ENCODE measurements around the gene LRRIQ4.

The LRRIQ4 gene

DNA sequence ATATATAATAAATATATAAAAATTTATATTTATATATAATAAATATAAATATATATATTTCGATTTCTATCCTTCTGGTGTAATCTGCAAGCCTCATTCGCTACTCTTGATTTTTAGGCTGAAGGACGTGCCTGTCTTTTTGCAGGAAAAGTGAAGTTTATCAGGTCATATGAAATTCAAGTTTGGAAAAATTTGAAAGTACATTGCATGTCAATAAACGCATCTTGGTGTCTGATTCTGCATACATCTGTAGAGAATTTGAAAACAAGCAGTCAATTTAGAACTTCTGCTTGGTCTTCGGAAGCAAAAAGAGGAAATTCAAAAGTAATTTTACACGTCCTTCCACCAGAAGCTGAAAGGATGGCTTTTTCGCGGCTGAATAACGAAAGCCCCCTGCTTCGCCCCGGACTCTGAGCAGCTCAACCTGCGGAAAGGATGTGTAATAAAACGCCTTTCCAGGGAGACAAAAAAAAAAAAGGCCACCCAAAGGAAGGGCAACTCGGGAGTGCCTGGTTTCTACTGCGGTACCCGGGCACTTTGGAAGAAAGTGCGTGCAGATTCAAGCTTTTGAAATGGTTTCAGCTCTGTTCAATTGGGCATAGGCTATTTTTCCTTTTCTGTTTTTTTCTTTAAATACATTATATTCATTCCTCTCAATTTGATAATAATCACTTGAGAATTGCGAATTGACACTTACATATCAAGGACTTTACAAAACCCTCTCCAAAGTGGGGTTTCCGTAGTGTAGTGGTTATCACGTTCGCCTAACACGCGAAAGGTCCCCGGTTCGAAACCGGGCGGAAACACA is 41.0 kb upstream of the LRRIQ4 start:
- H3K27me3 ChIP-seq (ENCODE audit: control insufficient read depth, insufficient read depth, low read length): no peaks in the 10 kb centered on the region
- no peaks in the 10 kb centered on the region for H3K9me3 ChIP-seq (ENCODE audit: control insufficient read depth, low read length)
- H3K36me3 ChIP-seq (ENCODE audit: control insufficient read depth, insufficient read depth, low read length): no peaks in the 10 kb centered on the region
- peak overlapping the region; percentile 100 for H2AFZ ChIP-seq
- peak overlapping the region; percentile 84 for H3K4me2 ChIP-seq (ENCODE audit: low read length)
- TF ChIP-seq, protein P1, sequence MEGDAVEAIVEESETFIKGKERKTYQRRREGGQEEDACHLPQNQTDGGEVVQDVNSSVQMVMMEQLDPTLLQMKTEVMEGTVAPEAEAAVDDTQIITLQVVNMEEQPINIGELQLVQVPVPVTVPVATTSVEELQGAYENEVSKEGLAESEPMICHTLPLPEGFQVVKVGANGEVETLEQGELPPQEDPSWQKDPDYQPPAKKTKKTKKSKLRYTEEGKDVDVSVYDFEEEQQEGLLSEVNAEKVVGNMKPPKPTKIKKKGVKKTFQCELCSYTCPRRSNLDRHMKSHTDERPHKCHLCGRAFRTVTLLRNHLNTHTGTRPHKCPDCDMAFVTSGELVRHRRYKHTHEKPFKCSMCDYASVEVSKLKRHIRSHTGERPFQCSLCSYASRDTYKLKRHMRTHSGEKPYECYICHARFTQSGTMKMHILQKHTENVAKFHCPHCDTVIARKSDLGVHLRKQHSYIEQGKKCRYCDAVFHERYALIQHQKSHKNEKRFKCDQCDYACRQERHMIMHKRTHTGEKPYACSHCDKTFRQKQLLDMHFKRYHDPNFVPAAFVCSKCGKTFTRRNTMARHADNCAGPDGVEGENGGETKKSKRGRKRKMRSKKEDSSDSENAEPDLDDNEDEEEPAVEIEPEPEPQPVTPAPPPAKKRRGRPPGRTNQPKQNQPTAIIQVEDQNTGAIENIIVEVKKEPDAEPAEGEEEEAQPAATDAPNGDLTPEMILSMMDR (IDR thresholded peaks at IDR 0.05): no peak
- H3K9ac ChIP-seq: no peak overlapping the region
- peak overlapping the region; percentile 99 for H3K27ac ChIP-seq
- peak overlapping the region; percentile 93 for H3K4me3 ChIP-seq (ENCODE audit: low read depth, low read length)
- peaks cover 9% of the 10 kb centered on the region for H3K79me2 ChIP-seq
- H3K4me1 ChIP-seq: peaks cover 6% of the 10 kb centered on the region

DNA sequence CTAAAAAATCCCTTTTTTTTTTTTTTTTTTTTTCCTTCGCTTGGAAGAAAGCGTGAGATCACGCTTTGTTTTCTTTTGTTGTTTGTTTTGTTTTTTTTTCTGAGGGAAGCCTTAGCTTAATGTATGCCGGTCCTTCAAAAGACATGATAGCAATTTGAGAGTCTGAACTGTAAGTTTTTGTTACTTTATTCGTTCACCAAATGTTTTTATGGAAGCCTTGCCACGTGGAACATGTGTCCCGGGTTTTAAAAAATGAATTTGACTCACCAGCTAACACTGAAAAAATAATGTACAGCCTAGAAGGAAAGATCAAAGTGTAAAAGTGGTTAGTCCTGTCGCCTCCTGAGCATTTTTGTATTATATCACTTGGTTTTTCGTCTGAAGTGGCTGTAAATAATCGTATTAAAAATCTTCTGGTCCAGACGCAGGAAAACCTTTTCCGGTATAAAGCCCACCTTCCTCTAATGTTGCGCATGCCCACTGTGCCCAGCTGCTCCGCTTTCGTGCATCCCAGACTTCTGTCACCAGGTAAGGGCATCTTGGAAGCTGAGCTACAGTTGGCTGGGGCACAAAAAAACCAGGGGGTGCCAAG is 40.3 kb upstream of the LRRIQ4 start:
- peak overlapping the region; percentile 96 for H3K9ac ChIP-seq
- H2AFZ ChIP-seq: peak overlapping the region; percentile 100
- H3K4me3 ChIP-seq (ENCODE audit: low read depth, low read length): peak overlapping the region; percentile 93
- peak overlapping the region; percentile 84 for H3K4me2 ChIP-seq (ENCODE audit: low read length)
- H3K36me3 ChIP-seq (ENCODE audit: control insufficient read depth, insufficient read depth, low read length): no peaks in the 10 kb centered on the region
- H3K4me1 ChIP-seq: peaks cover 6% of the 10 kb centered on the region
- H3K79me2 ChIP-seq: peaks cover 9% of the 10 kb centered on the region
- H3K27me3 ChIP-seq (ENCODE audit: control insufficient read depth, insufficient read depth, low read length): no peaks in the 10 kb centered on the region
- peak overlapping the region; percentile 99 for H3K27ac ChIP-seq
- no peaks in the 10 kb centered on the region for H3K9me3 ChIP-seq (ENCODE audit: control insufficient read depth, low read length)
- TF ChIP-seq, protein P1 (IDR thresholded peaks at IDR 0.05): no peak

DNA sequence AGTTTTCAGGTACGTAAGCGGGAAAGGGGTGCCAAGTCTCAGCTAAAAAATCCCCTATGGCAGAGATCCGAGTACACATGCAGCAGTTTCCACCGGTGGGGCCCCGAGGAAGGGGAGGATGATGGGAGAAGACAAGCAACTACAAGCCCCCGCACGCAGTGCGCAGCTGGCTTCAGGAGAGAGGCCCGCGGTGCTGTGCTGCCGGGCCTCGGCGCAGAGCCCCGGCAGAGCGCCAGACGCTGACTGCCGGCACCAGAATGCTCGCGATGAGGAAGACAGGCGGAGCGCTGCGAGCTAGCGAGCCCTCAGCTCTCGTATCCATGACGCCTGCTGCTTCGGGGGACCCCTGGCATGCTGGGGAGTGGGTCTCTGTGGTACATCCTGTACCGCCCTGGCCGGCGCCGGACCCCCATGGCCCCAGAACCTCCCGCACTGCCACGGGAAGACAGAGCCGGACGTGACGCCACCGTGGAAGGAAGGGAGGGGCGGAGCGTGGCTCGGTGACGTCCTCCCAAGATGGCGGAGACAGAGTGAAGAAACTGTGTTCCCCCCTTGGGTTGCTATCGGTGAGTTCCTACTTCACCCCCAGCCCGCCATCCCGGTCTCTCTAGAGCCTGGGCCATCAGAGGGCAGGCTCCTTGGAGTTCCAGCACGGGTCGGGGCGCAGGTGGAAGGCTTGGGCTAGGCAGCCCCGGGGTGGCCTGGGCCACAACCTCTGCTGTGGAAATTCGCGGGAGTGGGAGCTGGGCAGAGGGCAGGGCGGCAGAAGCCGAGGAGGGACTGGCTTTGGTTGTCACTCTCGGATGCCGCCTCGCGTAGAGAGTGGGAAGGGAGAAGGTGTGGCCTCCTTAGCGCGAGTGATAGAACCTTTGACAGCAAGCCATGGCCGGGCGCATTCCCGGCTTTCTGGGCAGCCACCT is 39.5 kb upstream of the LRRIQ4 start, which contains the start of gene MYNN:
TSS of gene MYNN (plus strand) at position 500 of the 920 bp plus-strand sequence. CDS start 900 bp downstream, outside the sequence.
- Histone ChIP-seq H3K79me2 (peaks cover 9% of the 10 kb centered on the region), H3K9me3 (ENCODE audit: control insufficient read depth, low read length) (no peaks in the 10 kb centered on the region), H3K4me1 (peaks cover 6% of the 10 kb centered on the region), H3K9ac (peak within 1 kb of the TSS; percentile 96), H3K4me3 (ENCODE audit: low read depth, low read length) (peak within 1 kb of the TSS; percentile 93), H3K27me3 (ENCODE audit: control insufficient read depth, insufficient read depth, low read length) (no peaks in the 10 kb centered on the region), H3K4me2 (ENCODE audit: low read length) (peak within 1 kb of the TSS; percentile 84), H2AFZ (peak within 1 kb of the TSS; percentile 100), H3K36me3 (ENCODE audit: control insufficient read depth, insufficient read depth, low read length) (no peaks in the 10 kb centered on the region), H3K27ac (peak within 1 kb of the TSS; percentile 99)
- TF ChIP-seq, protein P1 (IDR thresholded peaks at IDR 0.05): peak; percentile 21

DNA sequence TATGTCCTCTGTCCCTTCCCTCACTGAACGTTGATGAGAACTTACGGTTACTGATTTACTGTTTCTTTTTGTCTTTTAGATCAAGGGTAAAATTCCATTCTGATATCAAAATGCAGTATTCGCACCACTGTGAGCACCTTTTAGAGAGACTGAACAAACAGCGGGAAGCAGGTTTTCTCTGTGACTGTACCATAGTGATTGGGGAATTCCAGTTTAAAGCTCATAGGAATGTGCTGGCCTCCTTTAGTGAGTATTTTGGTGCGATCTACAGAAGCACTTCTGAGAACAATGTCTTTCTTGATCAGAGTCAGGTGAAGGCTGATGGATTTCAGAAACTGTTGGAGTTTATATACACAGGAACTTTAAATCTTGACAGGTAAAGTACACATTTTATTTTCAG is 38.5 kb upstream of the LRRIQ4 start:
- Histone ChIP-seq H3K36me3 (ENCODE audit: control insufficient read depth, insufficient read depth, low read length) (no peaks in the 10 kb centered on the region), H3K9ac (no peak overlapping the region), H3K9me3 (ENCODE audit: control insufficient read depth, low read length) (no peaks in the 10 kb centered on the region), H3K79me2 (peaks cover 10% of the 10 kb centered on the region), H3K4me2 (ENCODE audit: low read length) (peak overlapping the region; percentile 84), H2AFZ (no peak overlapping the region), H3K4me3 (ENCODE audit: low read depth, low read length) (peak overlapping the region; percentile 93), H3K27me3 (ENCODE audit: control insufficient read depth, insufficient read depth, low read length) (no peaks in the 10 kb centered on the region), H3K27ac (peak overlapping the region; percentile 99), H3K4me1 (peaks cover 6% of the 10 kb centered on the region)
- TF ChIP-seq, protein P1 (IDR thresholded peaks at IDR 0.05): no peak
